GM20431 (cell line): ENCODE results near the gene TRMT61A.
"Not testable (repeated sequence)": the region's sequence is repeated elsewhere in the genome, so short reads cannot be mapped to it uniquely, and the experiment has no call there.

Experiments
- in situ Hi-C: fragments of 300-500 bp; cut with MseI, MboI; formaldehyde crosslinking; loops from one replicate; pipeline ENCODE4 v1.15.0; 2020; ENCODE audit warnings: low sequenced_read_pairs; ENCODE audit not compliant: unreplicated experiment

The TRMT61A gene

DNA sequence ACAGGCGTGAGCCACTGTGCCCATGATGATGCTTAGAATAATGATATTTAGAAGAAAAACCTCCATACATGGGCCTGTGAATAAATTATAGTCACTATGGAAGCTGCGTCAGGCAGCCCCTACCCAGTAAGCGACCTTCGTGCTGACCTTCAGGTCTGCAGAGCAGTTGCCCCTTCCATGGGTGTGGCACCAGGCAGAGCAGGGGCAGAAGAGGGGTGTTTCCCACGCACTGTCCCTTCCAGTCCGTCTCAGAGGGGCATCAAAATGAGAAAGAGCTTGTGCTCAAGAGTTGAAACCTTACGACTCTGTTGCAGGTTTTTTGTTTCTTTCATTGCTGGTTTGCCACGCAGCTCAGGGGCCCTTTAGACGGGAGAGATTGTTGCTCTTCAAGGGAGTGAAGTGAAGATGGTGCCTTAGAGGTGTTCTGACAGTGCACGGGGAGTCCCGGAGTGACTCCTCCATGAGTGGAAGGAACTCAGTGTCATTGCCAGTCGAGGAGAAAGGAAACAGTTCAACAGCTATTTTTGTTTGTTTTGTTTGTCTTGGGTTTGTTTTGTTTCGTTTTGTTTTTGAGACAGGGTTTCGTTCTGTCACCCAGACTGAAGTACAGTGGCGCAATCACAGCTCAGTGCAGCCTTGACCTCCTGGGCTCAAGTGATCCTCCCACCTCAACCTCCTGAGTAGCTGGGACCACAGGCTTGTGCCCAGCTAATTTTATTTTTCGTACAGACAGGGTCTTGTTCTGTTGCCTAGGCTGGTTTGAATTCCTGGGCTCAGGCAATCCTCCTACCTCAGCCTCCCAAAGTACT is 20.3 kb upstream of the TRMT61A start:
- in situ Hi-C loops = no loop called here

DNA sequence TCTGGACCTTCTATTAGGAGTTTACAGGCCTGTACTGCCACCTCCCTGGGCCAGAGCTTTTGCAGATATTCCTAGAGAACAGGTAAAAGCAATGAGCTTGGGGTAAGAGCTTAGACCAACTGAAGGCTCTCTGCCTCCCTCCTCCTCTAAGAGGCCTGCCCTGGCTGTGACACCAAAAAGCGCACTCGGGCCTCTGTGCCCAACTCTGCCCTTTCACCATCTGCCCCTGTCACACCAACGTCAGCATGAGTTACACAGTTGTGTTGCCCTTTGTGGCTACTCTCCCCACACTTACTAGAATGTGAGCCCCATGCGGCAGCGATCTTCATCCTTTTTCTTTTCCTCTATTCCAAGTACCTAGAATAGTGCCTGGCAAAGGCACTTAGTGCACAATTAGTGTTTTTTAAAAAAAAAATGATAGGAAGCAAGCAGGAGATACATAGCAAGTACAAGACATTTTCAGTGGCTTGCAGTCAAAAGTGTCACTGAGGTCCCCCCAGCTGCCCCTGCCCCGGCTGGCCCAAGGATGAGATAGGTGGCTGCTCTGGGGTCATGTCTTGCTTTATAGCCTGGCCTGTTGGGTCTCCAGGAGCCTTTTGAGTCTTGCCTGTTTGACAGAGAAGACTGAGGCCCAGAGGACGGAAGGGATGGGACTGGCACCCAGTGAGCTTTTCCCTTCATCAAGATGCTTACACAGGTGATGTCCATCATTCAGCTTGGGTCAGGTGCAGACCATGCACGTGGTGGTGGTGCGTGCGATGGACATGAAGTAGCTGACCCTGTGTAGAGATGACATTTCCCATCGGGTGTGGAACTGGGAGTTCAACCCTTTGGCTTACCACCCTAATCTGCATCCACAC is 18.9 kb upstream of the TRMT61A start:
- in situ Hi-C loops = no loop called here

DNA sequence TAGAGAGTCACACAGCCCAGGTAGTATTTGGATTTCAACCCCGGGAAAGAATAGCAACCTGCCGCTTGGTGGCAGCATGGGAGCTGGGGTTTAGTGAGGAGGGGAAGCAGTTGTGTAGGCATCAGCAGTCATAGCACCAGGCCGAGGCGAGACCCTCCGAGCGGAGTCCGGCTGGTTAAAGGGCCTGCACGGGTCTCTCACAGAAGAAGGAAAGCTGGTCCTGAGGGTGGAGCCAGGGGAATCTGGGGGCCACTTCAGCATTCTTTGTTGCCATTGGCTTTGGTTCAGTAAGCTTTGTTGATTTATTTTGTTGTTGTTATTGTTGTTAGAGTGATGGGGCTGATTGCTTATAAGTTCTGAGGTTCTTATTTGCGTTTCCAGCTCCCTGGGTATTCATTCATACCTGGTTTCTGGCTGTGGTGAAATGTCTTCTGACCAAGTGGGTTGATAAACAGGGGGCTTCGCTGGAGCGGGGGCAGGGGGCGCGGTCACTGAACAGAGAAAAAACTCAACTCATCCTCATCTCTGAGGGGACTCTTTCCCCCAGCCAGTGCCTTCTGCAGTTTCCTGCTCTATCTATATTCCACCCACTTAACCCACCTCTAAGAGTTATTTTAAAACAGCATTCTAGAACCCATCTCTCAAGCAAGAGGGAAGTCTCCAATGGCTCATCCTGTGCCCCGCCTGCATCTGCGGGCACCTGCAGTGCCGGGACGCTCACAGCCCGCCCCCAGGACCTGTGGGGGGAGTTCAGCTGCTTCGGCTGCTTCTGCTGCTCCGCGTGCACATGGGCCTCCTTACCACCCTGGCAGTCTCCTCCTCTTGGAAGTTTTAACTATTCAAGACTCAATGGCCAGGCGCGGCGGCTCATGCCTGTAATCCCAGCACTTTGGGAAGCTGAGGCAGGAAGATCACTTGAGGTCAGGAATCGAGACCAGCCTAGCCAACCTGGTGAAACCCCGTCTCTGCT is 18.0 kb upstream of the TRMT61A start:
- in situ Hi-C loops = no loop called here

GRCh38 chr14:103512180-103512579 is 16.8 kb upstream of the TRMT61A start:
- in situ Hi-C loops = not testable (repeated sequence)

- in situ Hi-C loops = no loop called here
Observed at GRCh38 chr14:103512701-103513611, 16.0 kb upstream of the TRMT61A start.

DNA sequence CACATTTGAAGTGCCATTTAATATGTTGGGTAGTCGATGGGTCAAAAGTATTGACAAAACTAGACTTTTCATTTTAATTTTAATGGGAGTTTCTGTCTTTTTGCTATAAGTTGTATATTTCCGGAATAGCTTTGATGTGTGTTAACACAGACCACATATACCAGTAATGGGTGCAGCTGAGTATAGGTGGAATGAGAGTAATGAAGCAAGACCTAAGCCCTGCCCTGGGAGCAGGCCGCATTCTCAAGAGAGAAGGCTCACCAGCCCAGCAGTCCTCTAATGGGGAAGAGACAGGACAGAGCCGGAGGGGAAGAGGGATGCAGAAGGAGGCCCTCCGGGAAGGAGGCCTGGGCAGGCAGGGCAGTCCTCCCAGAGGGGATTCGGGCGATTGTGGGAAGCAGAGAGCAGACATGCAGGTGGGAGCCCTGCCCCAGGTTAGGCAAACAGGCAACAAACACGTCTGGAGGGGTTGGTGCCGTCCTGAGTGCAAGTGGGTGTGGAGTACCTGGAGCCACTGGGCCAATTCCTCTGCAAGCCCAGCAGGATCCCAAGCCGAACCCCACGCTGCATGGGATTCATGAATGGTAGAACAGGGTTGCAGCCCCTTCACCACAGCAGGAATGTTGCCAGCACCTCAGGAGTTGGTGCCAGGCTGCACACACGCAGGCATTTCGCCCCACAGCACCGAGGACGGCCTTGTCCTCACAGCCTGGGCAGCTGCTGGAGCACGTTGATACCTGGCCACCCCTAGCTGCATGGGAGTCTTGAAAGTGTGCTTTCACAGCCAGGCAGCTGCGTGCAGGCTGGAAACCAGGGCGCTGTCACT is 14.2 kb upstream of the TRMT61A start:
- in situ Hi-C loops = no loop called here

DNA sequence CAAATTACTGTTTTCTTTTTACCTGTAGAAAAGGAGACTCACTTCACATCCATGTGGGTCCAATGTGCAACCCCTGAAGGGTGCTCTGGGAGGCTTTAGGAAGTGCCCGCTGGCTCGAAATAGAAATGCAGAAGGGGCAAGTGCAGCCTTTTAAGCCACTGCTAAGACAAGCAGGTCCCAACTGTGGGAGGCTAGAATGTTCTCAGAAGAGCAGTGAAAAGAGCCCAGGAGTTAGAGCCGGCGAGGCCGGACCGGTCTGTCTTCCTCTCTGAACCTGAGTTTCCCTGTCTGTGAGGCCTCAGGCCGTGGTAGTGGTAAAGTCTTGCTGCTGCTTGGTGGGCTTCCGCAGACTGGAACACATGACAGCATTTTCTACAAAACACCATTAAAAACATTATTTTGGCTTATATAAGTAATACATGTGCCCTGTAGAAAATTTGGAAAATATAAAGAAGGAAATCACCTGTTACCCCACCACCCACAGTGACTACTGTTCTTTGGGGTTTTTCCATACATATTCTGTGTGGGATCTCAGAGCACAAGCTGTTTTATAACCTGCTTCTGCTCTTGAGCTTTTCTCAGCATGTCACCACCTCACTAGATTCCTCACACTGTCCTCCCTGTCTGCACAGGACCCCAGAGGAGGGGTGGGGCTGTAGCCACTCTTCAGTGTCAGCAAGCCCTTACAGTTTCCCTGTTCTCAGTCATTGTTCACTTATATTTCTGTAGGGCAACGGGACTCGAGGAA is 12.4 kb upstream of the TRMT61A start:
- in situ Hi-C loops = no loop called here

DNA sequence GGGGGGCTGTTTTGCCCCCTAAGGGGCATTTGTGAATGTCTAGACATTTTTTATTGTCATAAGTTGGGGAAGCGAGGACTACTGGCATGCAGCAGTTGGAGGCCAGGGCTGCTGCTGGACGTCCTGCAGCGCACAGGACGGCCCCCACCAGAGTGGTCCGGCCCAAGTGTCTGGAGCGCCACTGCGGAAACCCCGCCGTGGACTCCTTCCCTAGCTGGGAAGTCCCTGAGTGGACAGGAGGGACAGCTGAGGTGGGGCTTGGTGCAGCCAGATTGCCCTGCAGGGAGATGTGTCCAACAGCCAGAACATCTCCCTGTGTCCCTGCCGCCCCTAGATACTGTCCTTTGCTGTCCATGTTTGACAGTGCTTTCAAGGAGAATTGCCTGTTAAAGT is 11.8 kb upstream of the TRMT61A start:
- in situ Hi-C loops = no loop called here

DNA sequence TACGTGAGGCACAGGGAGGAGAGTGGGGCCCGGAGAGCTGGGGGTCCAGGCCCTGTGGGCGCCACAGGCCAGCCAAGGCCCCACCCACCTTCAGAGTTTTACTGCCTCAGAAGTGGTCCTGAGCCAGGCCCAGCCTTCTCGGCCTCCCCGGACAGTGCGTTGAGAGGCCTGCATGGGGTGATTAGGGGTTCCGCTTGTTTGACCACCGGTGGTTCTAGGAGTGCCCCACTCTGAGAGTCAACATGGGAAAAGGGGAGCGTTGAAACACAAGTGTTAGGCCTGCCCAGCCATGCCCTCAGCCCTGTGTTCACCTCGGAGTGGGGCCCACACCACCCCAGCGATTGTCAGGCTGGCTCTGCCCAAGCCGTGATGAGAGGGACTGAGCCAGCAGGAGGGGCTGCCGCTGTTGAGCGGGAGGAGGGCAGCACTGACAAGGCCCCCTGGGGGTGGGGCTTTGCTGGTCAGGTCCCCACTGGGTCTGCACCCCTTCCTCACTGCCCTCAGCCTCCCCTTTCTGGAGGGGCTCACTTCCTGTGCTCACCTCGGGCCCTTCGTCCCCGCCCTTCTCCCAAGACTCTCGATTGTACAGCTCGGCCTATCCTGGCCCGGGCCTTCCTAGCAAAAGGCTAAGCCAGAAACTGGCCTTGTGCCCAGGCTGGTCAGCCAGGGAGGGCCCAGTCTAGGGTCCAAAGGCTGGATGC is 11.1 kb upstream of the TRMT61A start:
- in situ Hi-C loops = no loop called here

DNA sequence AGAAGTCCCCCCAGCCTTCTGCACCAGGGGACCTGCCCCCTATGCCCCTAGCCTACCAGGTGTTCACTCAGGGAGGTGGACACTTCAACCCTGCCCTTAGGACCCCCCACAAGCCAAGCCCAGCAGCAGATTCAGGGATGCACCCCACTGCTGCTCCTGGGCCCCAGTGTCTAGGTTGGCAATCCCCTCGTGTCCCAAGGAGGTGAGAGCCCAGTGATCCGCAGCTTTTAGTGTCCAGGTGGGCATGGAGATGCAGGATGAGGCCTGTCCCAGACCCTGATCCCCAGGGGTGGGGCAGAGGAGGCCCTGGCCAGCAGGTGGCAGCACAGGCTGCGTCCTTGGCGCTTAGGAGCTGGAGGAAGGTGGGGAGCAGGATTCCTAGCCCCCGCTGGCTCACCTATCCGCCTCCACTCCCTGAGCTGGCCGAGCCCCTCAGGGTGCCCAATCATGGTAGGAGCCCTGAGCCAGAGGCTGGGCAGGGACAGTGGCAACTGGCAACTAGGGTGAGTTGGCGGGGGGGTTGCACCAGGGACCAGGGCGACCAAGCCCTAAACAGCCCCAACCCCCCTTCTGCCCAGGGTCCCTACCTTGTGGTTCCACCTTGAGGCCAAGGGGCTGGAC is 10.5 kb upstream of the TRMT61A start:
- in situ Hi-C loops = no loop called here

- in situ Hi-C loops = no loop called here
Observed at GRCh38 chr14:103519043-103519836, 9.8 kb upstream of the TRMT61A start.

- in situ Hi-C loops = no loop called here
Observed at GRCh38 chr14:103519837-103520212, 9.2 kb upstream of the TRMT61A start.

- in situ Hi-C loops = no loop called here
Observed at GRCh38 chr14:103520269-103520656, 8.7 kb upstream of the TRMT61A start.

GRCh38 chr14:103520657-103521437 is 8.1 kb upstream of the TRMT61A start:
- in situ Hi-C loops = no loop called here

- in situ Hi-C loops = no loop called here
Observed at GRCh38 chr14:103521438-103521950, 7.5 kb upstream of the TRMT61A start.
